Measurements from ENCODE around the gene RPL15. TPM values are rescaled to one million over a fixed set of nuclear protein-coding genes. Genes with fewer than 3 reads are reported as not detected.

Gene RPL15
- total RNA-seq, 1 donor from 2014 or later = 1,859 TPM

- no peak for TF ChIP-seq CTCF (IDR thresholded peaks at IDR 0.05; ENCODE audit: unreplicated experiment)
- DNase-seq (ENCODE audit: low spot score, unreplicated experiment) = no peak
- Mint-ChIP-seq H3K4me1 (ENCODE audit: low read depth) (peaks cover 33% of the 10 kb centered on the region), H3K27ac (no peak overlapping the region), H3K4me3 (ENCODE audit: low read depth) (no peak overlapping the region), H3K9me3 (ENCODE audit: low read depth) (no peaks in the 10 kb centered on the region), H3K36me3 (ENCODE audit: insufficient read depth) (peaks cover 15% of the 10 kb centered on the region), H3K27me3 (no peaks in the 10 kb centered on the region)
Measured at GRCh38 chr3:23953523-23953922, 36.6 kb downstream of the RPL15 start.

GRCh38 chr3:23954144-23954543 is 37.2 kb downstream of the RPL15 start:
- Mint-ChIP-seq H3K36me3 (ENCODE audit: insufficient read depth) (peaks cover 17% of the 10 kb centered on the region), H3K27me3 (no peaks in the 10 kb centered on the region), H3K27ac (no peak overlapping the region), H3K4me3 (ENCODE audit: low read depth) (no peak overlapping the region), H3K4me1 (ENCODE audit: low read depth) (peaks cover 34% of the 10 kb centered on the region), H3K9me3 (ENCODE audit: low read depth) (no peaks in the 10 kb centered on the region)
- no peak for TF ChIP-seq CTCF (IDR thresholded peaks at IDR 0.05; ENCODE audit: unreplicated experiment)
- DNase-seq (ENCODE audit: low spot score, unreplicated experiment) = no peak

GRCh38 chr3:23956701-23957100 is 39.8 kb downstream of the RPL15 start:
- no peak overlapping the region for H3K4me3 Mint-ChIP-seq (ENCODE audit: low read depth)
- H3K9me3 Mint-ChIP-seq (ENCODE audit: low read depth) = no peaks in the 10 kb centered on the region
- H3K36me3 Mint-ChIP-seq (ENCODE audit: insufficient read depth) = peaks cover 26% of the 10 kb centered on the region
- no peak for TF ChIP-seq CTCF (IDR thresholded peaks at IDR 0.05; ENCODE audit: unreplicated experiment)
- peaks cover 28% of the 10 kb centered on the region for H3K4me1 Mint-ChIP-seq (ENCODE audit: low read depth)
- no peak overlapping the region for H3K27ac Mint-ChIP-seq
- no peak for DNase-seq (ENCODE audit: low spot score, unreplicated experiment)
- H3K27me3 Mint-ChIP-seq = no peaks in the 10 kb centered on the region

GRCh38 chr3:23959135-23959900 is 42.4 kb downstream of the RPL15 start:
- H3K4me1 Mint-ChIP-seq (ENCODE audit: low read depth) = peaks cover 22% of the 10 kb centered on the region
- TF ChIP-seq CTCF (IDR thresholded peaks at IDR 0.05; ENCODE audit: unreplicated experiment) = no peak
- no peak for DNase-seq (ENCODE audit: low spot score, unreplicated experiment)
- H3K9me3 Mint-ChIP-seq (ENCODE audit: low read depth) = no peaks in the 10 kb centered on the region
- H3K4me3 Mint-ChIP-seq (ENCODE audit: low read depth) = no peak overlapping the region
- no peak overlapping the region for H3K27ac Mint-ChIP-seq
- H3K36me3 Mint-ChIP-seq (ENCODE audit: insufficient read depth) = peaks cover 38% of the 10 kb centered on the region
- no peaks in the 10 kb centered on the region for H3K27me3 Mint-ChIP-seq

GRCh38 chr3:23960649-23961048 is 43.7 kb downstream of the RPL15 start:
- no peaks in the 10 kb centered on the region for H3K9me3 Mint-ChIP-seq (ENCODE audit: low read depth)
- no peak for TF ChIP-seq CTCF (IDR thresholded peaks at IDR 0.05; ENCODE audit: unreplicated experiment)
- H3K36me3 Mint-ChIP-seq (ENCODE audit: insufficient read depth) = peaks cover 33% of the 10 kb centered on the region
- H3K27ac Mint-ChIP-seq = no peak overlapping the region
- no peaks in the 10 kb centered on the region for H3K27me3 Mint-ChIP-seq
- H3K4me1 Mint-ChIP-seq (ENCODE audit: low read depth) = peaks cover 13% of the 10 kb centered on the region
- no peak overlapping the region for H3K4me3 Mint-ChIP-seq (ENCODE audit: low read depth)
- no peak for DNase-seq (ENCODE audit: low spot score, unreplicated experiment)

Data from progenitor cell of endocrine pancreas (in vitro differentiated cells).